SHP77 treated with DMSO at 0.1 percent for 48 hours (cell line): Measurements from ENCODE around the gene AREL1.

Source experiments
- DNase-seq: peaks from one replicate; lab custom pipeline; 2025; lab: John Stamatoyannopoulos, UW

AREL1 gene

GRCh38 chr14:74658535-74659131 lies 54.2 kb downstream of the AREL1 start:
- DNase-seq: no peak

- no peak for DNase-seq
Measured at GRCh38 chr14:74656964-74657363, 55.9 kb downstream of the AREL1 start.

- no peak for DNase-seq
Measured at GRCh38 chr14:74655599-74656395, 57.1 kb downstream of the AREL1 start.

GRCh38 chr14:74654931-74655330 lies 57.9 kb downstream of the AREL1 start:
- DNase-seq: no peak

GRCh38 chr14:74653386-74654138 lies 59.3 kb downstream of the AREL1 start:
- no peak for DNase-seq

GRCh38 chr14:74652541-74652940 lies 60.3 kb downstream of the AREL1 start:
- no peak for DNase-seq

GRCh38 chr14:74650927-74651686 lies 61.8 kb downstream of the AREL1 start:
- no peak for DNase-seq

- no peak for DNase-seq
Measured at GRCh38 chr14:74649673-74650072, 63.2 kb downstream of the AREL1 start.

GRCh38 chr14:74649167-74649566 lies 63.7 kb downstream of the AREL1 start:
- no peak for DNase-seq

- no peak for DNase-seq
Measured at GRCh38 chr14:74648601-74649000, 64.3 kb downstream of the AREL1 start.

- peak; percentile 34 for DNase-seq
Measured at GRCh38 chr14:74647678-74648461, 65.0 kb downstream of the AREL1 start.

- no peak for DNase-seq
Measured at GRCh38 chr14:74647061-74647677, 65.7 kb downstream of the AREL1 start.

GRCh38 chr14:74645756-74646470 lies 67.0 kb downstream of the AREL1 start:
- DNase-seq: no peak

- DNase-seq: no peak
Measured at GRCh38 chr14:74645244-74645643, 67.6 kb downstream of the AREL1 start.

- DNase-seq: no peak
Measured at GRCh38 chr14:74641601-74642391, 71.1 kb downstream of the AREL1 start.

GRCh38 chr14:74638966-74639365 lies 73.9 kb downstream of the AREL1 start:
- no peak for DNase-seq

- DNase-seq: no peak
Measured at GRCh38 chr14:74638066-74638465, 74.8 kb downstream of the AREL1 start.

GRCh38 chr14:74637178-74637550 lies 75.7 kb downstream of the AREL1 start:
- no peak for DNase-seq

GRCh38 chr14:74636424-74637177 lies 76.3 kb downstream of the AREL1 start:
- DNase-seq: no peak
